Lower leg skin (tissue), 4 donors: ENCODE results near the gene NDUFS3. TPM values are rescaled to one million over a fixed set of nuclear protein-coding genes. Genes with fewer than 3 reads are reported as not detected.
A peak's percentile ranks its signal among the peaks of the same experiment; 100 is the strongest.
"Not testable (repeated sequence)": the region's sequence is repeated elsewhere in the genome, so short reads cannot be mapped to it uniquely, and the experiment has no call there.

Experiments used
- DNase-seq, 2 donors: peaks; one replicate each; pipeline ENCODE4 v3.0.0-alpha.2; 2019; ENCODE audit warnings: low spot score in 2 of 2
- H3K4me3 ChIP-seq: fragments of 200-600 bp; sonication (generic); 2 replicates; pipeline ENCODE4 v1.5.1; 2017; ENCODE audit warnings: mild to moderate bottlenecking, low read depth; ENCODE audit not compliant: poor library complexity, severe bottlenecking
- POLR2A ChIP-seq, 2 donors: fragments of 450-650 bp; IDR thresholded peaks; one replicate each; pipeline ENCODE4 v1.6.1; 2016 to 2017; ENCODE audit warnings: antibody characterized with exemption in 2 of 2, mild to moderate bottlenecking in 1 of 2, moderate library complexity in 1 of 2
- WGBS, 2 donors: methylation state at CpG; one replicate each; pipeline ENCODE4 v1.1.5; 2018; 5-methylcytosine and 5-hydroxymethylcytosine counted together
- intact Hi-C: fragments of 100-400 bp; cut with DNase I; formaldehyde crosslinking; loops from one replicate; pipeline ENCODE4 v1.15.0; 2023; ENCODE audit warnings: low total_unique reads
- total RNA-seq, 4 donors: library from RNA; depleted of rRNA; stranded (reverse); fragments of >200 nt; gene quantifications; one replicate each; pipeline ENCODE4 v1.1.0, GENCODE V29; 2016
- TF ChIP-seq, protein P1 (sequence below), 3 donors: fragments of 450-650 bp; IDR thresholded peaks; one replicate each; pipeline ENCODE4 v1.5.1; 2016; ENCODE audit warnings: antibody characterized with exemption in 3 of 3, mild to moderate bottlenecking in 3 of 3, moderate library complexity in 2 of 3

Gene NDUFS3
- total RNA-seq, 4 donors from 2014 or later = 46.9 to 104 (median 67.7) TPM

DNA sequence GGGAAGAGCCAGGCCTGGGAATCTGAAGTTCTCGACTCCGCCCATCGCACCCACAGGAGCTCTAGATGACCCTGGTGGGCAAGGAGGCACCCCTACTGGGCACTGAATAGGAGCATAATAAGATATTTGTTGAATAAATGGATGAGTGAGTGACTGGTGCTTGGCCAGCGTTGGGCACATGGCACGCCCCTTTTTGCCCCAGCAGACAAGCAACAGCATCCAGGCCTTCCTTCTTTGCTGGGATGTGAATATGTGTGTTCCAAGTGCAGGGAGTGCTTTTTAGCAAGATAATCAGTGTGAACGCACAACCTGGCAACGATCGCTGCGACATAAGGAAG lies 25.5 kb upstream of the NDUFS3 start:
- intact Hi-C loops = no loop called here
- TF ChIP-seq POLR2A (IDR thresholded peaks at IDR 0.05) = no peak
- TF ChIP-seq, protein P1, sequence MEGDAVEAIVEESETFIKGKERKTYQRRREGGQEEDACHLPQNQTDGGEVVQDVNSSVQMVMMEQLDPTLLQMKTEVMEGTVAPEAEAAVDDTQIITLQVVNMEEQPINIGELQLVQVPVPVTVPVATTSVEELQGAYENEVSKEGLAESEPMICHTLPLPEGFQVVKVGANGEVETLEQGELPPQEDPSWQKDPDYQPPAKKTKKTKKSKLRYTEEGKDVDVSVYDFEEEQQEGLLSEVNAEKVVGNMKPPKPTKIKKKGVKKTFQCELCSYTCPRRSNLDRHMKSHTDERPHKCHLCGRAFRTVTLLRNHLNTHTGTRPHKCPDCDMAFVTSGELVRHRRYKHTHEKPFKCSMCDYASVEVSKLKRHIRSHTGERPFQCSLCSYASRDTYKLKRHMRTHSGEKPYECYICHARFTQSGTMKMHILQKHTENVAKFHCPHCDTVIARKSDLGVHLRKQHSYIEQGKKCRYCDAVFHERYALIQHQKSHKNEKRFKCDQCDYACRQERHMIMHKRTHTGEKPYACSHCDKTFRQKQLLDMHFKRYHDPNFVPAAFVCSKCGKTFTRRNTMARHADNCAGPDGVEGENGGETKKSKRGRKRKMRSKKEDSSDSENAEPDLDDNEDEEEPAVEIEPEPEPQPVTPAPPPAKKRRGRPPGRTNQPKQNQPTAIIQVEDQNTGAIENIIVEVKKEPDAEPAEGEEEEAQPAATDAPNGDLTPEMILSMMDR (IDR thresholded peaks at IDR 0.05) = no peak
- WGBS, 2 donors = 7 to 8% methylated on average over 9 of the region's 9 CpGs
- H3K4me3 ChIP-seq = peak overlapping the region; percentile 10
- DNase-seq = no peak

DNA sequence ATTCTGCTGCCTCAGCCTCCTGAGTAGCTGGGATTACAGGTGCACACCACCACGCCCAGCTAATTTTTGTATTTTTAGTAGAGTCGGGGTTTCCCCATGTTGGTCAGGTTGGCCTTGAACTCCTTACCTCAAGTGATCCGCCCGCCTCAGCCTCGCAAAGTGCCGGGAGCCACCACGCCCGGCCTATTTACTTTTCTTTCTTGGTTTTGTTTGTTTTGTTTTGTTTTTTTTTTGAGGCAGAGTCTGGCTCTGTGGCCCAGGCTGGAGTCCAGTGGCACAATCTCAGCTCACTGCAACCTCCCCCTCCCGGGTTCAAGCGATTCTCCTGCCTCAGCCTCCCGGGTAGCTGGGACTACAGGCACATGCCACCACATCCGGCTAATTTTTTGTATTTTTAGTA lies 21.9 kb upstream of the NDUFS3 start:
- intact Hi-C loops, DNase-seq, H3K4me3 ChIP-seq: not testable (repeated sequence)
- whole genome bisulfite sequencing, 2 donors = 94 to 95% methylated on average over 12 of the region's 12 CpGs

DNA sequence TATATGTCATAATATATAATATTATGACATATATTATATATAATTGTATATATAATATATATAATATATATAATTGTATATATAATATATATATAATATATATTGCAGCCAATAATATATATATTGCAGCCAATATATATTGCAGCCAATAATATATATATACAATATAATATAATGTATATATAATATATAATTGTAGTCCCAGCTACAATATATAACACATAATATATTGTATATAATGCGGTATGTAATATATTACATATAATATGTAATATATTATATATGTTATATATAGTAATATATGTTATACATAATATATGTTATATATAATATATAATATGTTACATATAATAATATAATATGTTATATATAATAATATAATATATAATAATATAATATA lies 20.2 kb upstream of the NDUFS3 start:
- TF ChIP-seq POLR2A (IDR thresholded peaks at IDR 0.05) = no peak
- TF ChIP-seq, protein P1 (IDR thresholded peaks at IDR 0.05) = no peak
- DNase-seq = no peak
- H3K4me3 ChIP-seq = no peak overlapping the region
- intact Hi-C loops = no loop called here
- WGBS, 2 donors = 100% methylated on average over 1 of the region's 1 CpG; no CpG with 5 or more reads in 1 of the 2 donors

DNA sequence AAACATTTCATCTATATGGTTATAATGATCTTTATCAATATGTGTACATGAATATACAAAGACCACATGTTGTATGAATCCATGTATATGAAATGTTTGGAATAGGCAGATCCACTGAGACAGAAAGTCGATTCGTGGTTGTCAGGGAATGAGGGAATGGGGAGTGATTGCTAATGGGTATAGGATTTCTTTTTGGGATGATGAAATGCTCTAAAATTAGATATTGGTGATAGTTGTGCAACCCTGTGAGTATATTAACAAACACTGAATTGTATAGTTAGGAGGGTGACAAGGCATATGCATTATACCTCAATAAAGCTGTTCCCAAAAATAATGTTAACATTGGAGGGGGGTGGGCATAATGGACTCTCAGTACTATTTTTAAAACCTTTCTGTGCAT lies 18.4 kb upstream of the NDUFS3 start:
- DNase-seq = no peak
- no peak overlapping the region for H3K4me3 ChIP-seq
- WGBS, 2 donors = 66 to 70% methylated on average over 2 of the region's 2 CpGs
- intact Hi-C loops = no loop called here
- TF ChIP-seq POLR2A (IDR thresholded peaks at IDR 0.05) = no peak
- TF ChIP-seq, protein P1 (IDR thresholded peaks at IDR 0.05) = no peak

DNA sequence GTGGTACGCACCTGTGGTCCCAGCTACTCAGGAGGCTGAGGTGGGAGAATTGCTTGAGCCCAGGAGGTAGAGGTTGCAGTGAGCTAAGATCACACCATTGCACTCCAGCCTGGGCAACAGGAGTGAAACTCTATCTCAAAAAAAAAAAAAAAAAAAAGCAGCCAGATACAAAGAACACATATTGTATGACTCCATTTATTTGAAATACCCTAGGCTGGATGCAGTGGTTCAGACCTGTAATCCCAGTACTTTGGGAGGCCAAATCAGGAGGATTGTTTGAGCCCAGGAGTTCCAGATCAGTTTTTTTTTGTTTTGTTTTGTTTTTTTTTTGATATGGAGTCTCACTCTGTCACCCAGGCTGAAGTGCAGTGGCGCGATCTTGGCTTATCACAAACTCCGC lies 16.5 kb upstream of the NDUFS3 start:
- DNase-seq, intact Hi-C loops, H3K4me3 ChIP-seq: not testable (repeated sequence)
- WGBS, 2 donors = 94 to 96% methylated on average over 4 of the region's 4 CpGs

DNA sequence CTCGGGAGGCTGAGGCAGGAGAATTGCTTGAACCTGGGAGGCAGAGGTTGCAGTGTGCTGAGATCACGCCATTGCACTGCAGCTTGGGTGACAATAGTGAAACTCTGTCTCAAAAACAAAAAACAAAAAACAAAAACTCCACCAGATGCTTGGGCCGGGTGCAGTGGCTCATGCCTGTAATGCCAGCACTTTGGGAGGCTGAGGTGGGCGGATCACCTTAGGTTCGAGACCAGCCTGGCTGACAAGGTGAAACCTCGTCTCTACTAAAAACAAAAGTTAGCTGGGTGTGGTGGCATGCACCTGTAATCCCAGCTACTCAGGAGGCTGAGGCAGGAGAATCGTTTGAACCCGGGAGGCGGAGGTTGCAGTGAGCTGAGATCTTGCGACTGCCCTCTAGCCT lies 14.5 kb upstream of the NDUFS3 start:
- H3K4me3 ChIP-seq, DNase-seq, intact Hi-C loops: not testable (repeated sequence)
- 91 to 92% methylated on average over 10 of the region's 10 CpGs for WGBS, 2 donors

DNA sequence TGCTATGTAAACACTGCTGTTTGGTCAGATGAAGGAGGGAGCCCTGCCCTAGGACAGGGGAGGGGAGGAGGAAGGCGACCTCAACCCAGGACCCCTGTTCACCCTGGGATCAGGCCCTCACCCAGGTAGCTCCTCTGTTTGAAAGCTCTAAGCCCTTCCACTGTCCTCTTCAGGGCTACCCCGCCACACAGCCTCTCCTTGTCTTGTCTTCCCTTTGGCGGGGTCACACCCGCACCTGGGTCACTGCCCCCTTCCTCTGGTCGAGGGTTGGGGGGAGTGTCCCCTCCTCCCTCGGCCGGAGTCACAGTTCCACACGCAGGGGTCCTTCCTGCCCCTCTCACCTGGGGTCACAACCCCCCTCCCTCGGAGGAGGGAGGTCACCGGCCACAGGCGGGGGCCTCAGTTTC lies 13.9 kb upstream of the NDUFS3 start:
- peak overlapping the region; percentile 89 for H3K4me3 ChIP-seq
- intact Hi-C loops = no loop called here
- peak in 1 of 2 donors; percentile 79 for DNase-seq
- WGBS, 2 donors = 9 to 13% methylated on average over 11 of the region's 11 CpGs
- TF ChIP-seq, protein P1 (IDR thresholded peaks at IDR 0.05) = no peak
- no peak for TF ChIP-seq POLR2A (IDR thresholded peaks at IDR 0.05)
